ENCODE measurements around the gene MAPRE3. TPM values are rescaled to one million over a fixed set of nuclear protein-coding genes. Genes with fewer than 3 reads are reported as not detected.

Gene MAPRE3
- total RNA-seq, 4 donors from 2014 or later = 13.0 to 25.1 (median 17.2) TPM

DNA sequence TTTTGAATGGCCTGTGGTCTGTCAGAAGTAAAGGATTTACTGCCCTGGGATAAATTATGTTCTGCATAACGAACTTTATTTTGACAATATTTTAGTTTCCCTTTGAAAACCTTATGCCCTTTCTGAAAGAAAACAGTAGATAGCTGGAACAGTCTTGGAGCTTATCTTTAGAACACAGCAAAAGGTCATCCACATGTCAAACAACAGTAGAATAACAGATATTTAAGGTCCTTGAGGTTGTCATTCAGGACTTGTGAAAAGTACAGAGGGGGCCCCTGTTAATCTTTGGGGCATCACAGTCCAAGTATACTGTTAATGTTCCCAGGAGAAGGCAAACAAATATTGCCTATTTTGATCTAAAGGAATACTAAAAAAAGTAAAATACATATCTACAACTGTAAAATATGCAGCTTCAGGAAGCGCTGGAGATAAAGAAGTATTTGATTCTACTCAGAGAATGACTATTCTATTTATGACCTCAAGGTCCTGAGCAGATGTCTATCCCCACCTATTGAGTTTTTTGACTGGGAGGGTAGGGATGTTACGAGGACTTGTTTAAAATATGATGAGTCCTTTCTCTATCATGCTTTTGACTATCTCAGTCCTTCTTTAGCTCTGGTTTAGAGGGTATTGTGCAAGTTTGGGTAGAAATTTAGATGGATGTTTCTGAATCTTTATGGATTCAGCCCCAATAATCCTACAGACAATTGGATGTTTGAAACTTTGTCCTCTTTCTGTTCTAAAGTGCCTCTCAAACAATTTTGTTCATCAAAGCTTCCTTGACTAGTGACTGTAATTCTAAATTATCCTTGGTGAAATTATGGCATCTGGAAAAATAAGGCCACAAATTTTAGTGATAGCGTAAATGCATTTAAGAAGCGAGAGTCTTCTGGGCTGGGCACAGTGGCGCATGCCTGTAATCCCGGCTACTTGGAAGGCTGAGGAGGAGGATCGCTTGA is 37.3 kb downstream of the MAPRE3 start:
- TF ChIP-seq, protein P1, sequence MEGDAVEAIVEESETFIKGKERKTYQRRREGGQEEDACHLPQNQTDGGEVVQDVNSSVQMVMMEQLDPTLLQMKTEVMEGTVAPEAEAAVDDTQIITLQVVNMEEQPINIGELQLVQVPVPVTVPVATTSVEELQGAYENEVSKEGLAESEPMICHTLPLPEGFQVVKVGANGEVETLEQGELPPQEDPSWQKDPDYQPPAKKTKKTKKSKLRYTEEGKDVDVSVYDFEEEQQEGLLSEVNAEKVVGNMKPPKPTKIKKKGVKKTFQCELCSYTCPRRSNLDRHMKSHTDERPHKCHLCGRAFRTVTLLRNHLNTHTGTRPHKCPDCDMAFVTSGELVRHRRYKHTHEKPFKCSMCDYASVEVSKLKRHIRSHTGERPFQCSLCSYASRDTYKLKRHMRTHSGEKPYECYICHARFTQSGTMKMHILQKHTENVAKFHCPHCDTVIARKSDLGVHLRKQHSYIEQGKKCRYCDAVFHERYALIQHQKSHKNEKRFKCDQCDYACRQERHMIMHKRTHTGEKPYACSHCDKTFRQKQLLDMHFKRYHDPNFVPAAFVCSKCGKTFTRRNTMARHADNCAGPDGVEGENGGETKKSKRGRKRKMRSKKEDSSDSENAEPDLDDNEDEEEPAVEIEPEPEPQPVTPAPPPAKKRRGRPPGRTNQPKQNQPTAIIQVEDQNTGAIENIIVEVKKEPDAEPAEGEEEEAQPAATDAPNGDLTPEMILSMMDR (IDR thresholded peaks at IDR 0.05; ENCODE audit: low read depth) = no peak

DNA sequence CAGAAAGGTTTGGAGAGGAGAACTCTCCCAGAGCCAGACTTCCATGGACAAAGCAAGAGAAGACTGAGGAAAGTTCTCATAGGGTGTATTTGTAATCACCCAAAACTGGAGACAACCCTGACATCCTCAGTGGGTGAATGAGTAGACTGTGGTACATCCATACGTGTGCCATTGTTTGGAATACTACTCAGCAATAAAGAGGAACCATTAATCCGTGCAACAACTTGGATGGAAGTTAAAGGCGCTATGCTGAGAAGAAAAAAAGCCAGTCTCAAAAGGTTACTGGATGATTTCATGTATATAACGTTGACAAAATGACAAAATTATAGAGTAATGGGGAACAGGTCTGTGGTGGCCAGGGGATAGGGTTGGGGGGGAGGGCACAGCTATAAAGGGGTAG is 38.2 kb downstream of the MAPRE3 start:
- TF ChIP-seq, protein P1 (IDR thresholded peaks at IDR 0.05; ENCODE audit: low read depth) = no peak

DNA sequence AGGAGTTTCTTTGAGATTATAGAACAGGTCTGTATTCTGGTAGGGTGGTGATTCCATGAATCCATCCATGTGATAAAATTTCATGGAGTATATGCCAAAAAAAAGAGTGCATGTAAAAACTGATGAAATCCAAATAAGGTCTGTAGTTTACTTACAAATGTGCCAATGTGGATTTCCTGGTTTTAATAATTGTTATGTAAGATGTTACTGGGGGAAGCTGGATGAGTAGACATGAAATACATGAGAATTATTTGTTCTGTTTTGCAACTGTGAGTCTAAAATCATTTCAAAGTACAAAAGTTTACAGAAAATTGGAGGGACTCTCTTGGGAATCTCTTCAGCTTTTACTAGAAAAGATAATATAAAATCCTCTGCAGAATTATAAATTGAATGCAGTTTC is 38.6 kb downstream of the MAPRE3 start:
- TF ChIP-seq, protein P1 (IDR thresholded peaks at IDR 0.05; ENCODE audit: low read depth) = no peak

DNA sequence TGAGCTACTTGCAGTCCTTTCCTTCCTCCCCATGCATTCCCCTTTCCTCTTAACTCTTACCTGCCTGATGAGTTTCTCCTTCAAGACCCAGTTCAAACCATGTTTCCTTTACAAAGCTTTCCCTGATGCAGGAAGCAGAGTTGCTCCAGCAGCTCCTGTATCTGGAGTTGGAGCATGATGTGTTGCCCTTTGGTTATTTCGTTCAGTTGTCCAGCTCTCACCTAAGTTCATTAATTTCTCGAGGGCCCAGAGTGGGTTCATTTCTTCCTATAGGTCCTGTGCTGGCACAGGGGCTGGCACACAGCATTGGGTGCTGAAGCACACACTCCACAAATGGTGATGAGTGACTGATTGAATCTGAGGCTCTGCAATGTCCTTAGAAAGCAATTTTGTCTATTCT is 39.3 kb downstream of the MAPRE3 start:
- TF ChIP-seq, protein P1 (IDR thresholded peaks at IDR 0.05; ENCODE audit: low read depth) = no peak

DNA sequence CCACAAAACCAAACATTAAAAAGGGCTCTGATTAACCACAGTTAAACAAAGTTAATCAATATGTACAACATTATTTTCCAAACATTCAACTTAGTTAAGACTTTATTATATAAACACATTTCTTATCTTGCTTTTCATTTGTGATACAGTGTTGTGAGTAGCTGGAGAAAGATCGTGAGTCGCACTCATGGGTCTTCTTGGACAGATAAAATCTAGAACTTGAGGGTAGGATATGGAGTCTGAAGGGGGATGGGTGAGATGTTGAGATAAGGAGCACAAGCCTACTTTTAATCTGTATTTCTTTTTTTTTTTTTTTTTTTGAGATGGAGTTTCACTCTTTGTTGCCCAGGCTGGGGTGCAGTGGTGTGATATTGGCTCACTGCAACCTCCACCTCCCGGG is 39.7 kb downstream of the MAPRE3 start:
- TF ChIP-seq, protein P1 (IDR thresholded peaks at IDR 0.05; ENCODE audit: low read depth) = no peak

DNA sequence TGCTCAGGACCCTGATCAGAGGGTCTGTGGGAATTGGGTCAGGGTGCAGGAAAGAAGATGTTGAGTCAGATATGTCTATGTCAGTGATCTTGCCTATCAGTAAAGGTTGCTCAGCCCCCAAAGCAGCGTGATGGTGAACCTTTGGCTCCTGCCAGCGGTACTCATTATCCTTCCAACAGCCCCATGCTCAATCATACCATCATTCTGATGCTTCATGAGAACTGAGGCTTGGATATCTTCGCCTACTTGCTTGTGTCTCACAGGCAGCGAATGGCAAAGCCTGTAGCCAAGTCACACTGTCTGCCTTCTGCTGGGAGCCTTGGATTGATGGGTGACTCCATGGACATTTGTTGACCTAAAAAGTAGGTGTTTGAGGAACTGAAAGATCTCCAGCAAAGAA is 43.3 kb downstream of the MAPRE3 start:
- TF ChIP-seq, protein P1 (IDR thresholded peaks at IDR 0.05; ENCODE audit: low read depth) = no peak

DNA sequence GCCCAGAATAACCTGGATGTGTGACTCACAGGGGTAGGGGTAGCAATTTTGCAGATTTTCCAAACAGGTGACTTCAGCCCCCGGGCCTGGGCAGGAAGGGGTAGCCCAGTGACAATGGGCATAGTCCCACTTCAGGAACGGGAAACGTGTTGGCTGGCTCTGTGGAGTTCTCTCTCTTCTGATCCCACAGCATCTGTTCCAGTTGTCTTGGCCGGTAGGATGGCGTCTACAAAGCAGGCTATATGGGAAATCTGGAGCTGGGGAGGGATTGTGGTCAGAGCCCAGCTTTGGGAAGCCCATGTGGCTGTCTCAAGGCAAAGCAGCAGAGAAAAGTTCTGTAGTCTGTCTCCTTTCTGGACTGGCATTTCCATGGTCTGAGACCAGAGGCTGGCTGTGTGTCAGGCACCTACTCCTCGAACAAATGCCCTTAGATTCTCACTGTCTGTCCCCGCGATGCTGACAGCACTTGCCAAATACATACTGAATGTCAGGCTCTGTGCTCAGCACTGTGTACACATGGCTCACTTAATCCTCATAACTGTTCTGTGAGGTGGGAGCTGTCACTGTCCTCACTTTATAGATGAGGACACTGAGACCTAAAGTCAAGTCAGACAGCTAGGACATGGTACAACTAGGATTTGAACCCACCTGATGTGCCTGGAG is 44.5 kb downstream of the MAPRE3 start:
- TF ChIP-seq, protein P1 (IDR thresholded peaks at IDR 0.05; ENCODE audit: low read depth) = no peak
